AG04450 (cell line): ENCODE data around the gene PIK3C2B. TPM values are rescaled to one million over a fixed set of nuclear protein-coding genes. Genes with fewer than 3 reads are reported as not detected.

Experiments used
- CTCF ChIA-PET: fragments of 300-600, 350-600 bp; formaldehyde crosslinking; extraction: SDS; loops from one replicate; lab custom pipeline; 2022; ENCODE audit warnings: antibody characterized with exemption, inconsistent platforms; lab: Charles Lee
- POLR2A ChIA-PET: fragments of 350-600 bp; formaldehyde crosslinking; extraction: SDS; loops from one replicate; lab custom pipeline; 2021; ENCODE audit warnings: antibody characterized with exemption, inconsistent platforms; lab: Yijun Ruan, JAX
- DNase-seq: peaks from one replicate; pipeline ENCODE4 v3.0.0-alpha.2; 2011; ENCODE audit warnings: low read depth, low spot score
- H3K27ac ChIP-seq: one replicate; pipeline ENCODE4 v1.5.1; 2012; ENCODE audit warnings: low read depth, low read length, control low read depth
- H3K27me3 ChIP-seq: one replicate; pipeline ENCODE4 v1.6.0; 2012; ENCODE audit warnings: low read length; ENCODE audit not compliant: control insufficient read depth, insufficient read depth
- H3K4me3 ChIP-seq: 2 replicates; pipeline ENCODE4 v1.5.1; 2011; ENCODE audit warnings: mild to moderate bottlenecking, low read depth, low read length, control low read depth
- H3K9me3 ChIP-seq: 2 replicates; pipeline ENCODE4 v1.5.1; 2012; ENCODE audit warnings: low read length; ENCODE audit not compliant: control insufficient read depth, insufficient read depth
- CTCF ChIP-seq: IDR thresholded peaks from 2 replicates; pipeline ENCODE4 v1.5.1; 2011; ENCODE audit warnings: low read depth, low read length, control low read depth, inconsistent platforms
- polyA plus RNA-seq: library from polyadenylated mRNA; depleted of rRNA; stranded (reverse); fragments of >200 nt; gene quantifications from 2 replicates; pipeline ENCODE4 v1.2.3, GENCODE V29; 2011

PIK3C2B gene
- polyA plus RNA-seq, 1 experiment: 4.9 TPM

GRCh38 chr1:204461331-204462228 lies 33.0 kb downstream of the PIK3C2B start:
- DNase-seq: no peak
- H3K27ac ChIP-seq: no peak overlapping the region
- H3K9me3 ChIP-seq: no peaks in the 10 kb centered on the region
- no peak for TF ChIP-seq CTCF
- CTCF ChIA-PET: interaction anchor here (2.3 kb wide), 1 partner anchor 30 kb away, joined by 6 read pairs; no protein-coding TSS in a partner anchor
- no peaks in the 10 kb centered on the region for H3K27me3 ChIP-seq
- POLR2A ChIA-PET: interaction anchor here (0.6 kb wide), 1 partner anchor 38 kb away, joined by 6 read pairs; no protein-coding TSS in a partner anchor
- no peak overlapping the region for H3K4me3 ChIP-seq

GRCh38 chr1:204460346-204460745 lies 34.3 kb downstream of the PIK3C2B start:
- Histone ChIP-seq H3K27ac (no peak overlapping the region), H3K4me3 (no peak overlapping the region), H3K27me3 (no peaks in the 10 kb centered on the region), H3K9me3 (no peaks in the 10 kb centered on the region)
- CTCF ChIA-PET: interaction anchor here (0.8 to 1.3 kb wide), 2 partner anchors 14 to 29 kb away, joined by 3 to 4 read pairs; no protein-coding TSS in a partner anchor
- DNase-seq: no peak
- POLR2A ChIA-PET: no interaction called here
- TF ChIP-seq CTCF: no peak

- Histone ChIP-seq H3K27ac (no peak overlapping the region), H3K4me3 (no peak overlapping the region), H3K9me3 (no peaks in the 10 kb centered on the region), H3K27me3 (no peaks in the 10 kb centered on the region)
- ChIA-PET CTCF (interaction anchor here (0.8 to 1.3 kb wide), 2 partner anchors 19 to 29 kb away, joined by 3 read pairs; no protein-coding TSS in a partner anchor), POLR2A (no interaction called here)
- no peak for TF ChIP-seq CTCF
- no peak for DNase-seq
These were observed 34.9 kb downstream of the PIK3C2B start for GRCh38 chr1:204459706-204460105.

- no peak overlapping the region for H3K27ac ChIP-seq
- DNase-seq: no peak
- H3K27me3 ChIP-seq: no peaks in the 10 kb centered on the region
- H3K4me3 ChIP-seq: no peak overlapping the region
- TF ChIP-seq CTCF: no peak
- ChIA-PET POLR2A (no interaction called here), CTCF (interaction anchor here (1.0 to 4.0 kb wide), 5 partner anchors 11 to 45 kb away, joined by 3 to 22 read pairs (median 6); no protein-coding TSS in a partner anchor)
- no peaks in the 10 kb centered on the region for H3K9me3 ChIP-seq
These were observed 36.9 kb downstream of the PIK3C2B start for GRCh38 chr1:204457666-204458065.
